GM21825 (cell line): Measurements from ENCODE around the gene WDR70.
A peak's percentile ranks its signal among the peaks of the same experiment; 100 is the strongest.
"Not testable (repeated sequence)": the region's sequence is repeated elsewhere in the genome, so short reads cannot be mapped to it uniquely, and the experiment has no call there.

ENCODE experiments used
- ATAC-seq: cut with Tn5 transposase; IDR thresholded peaks from one replicate; pipeline ENCODE4 v1.9.1; 2021; ENCODE audit warnings: mild to moderate bottlenecking, moderate library complexity; ENCODE audit not compliant: unreplicated experiment

The WDR70 gene

DNA sequence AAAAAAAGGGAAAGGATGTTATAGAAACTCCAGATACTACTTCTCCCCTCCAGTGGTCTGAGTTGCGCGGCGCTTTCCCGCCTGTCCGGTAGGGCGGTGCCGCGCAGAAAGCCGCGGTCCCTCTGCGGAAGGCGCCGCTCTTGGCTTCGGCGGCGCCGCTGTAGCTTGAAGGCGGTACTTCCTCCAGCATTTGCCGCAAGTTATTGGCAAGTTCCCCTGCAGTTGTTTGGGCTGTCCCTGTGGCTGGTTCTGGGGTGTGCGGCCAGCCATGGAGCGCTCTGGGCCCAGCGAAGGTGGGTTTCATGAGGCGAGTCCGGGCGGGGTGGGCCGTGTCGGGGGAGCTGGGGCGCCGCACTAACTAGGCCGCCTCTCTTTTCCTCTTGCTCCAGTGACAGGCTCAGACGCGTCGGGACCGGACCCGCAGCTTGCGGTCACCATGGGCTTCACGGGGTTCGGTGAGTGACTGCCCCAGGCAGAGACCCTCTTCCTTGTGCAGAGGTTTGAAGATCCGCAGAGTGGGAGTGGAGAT is at the start of gene WDR70:
WDR70 (plus strand) TSS at position 219 of the 529 bp plus-strand sequence; CDS start at position 269, 50 bp downstream.
- peak; percentile 99 for ATAC-seq

DNA sequence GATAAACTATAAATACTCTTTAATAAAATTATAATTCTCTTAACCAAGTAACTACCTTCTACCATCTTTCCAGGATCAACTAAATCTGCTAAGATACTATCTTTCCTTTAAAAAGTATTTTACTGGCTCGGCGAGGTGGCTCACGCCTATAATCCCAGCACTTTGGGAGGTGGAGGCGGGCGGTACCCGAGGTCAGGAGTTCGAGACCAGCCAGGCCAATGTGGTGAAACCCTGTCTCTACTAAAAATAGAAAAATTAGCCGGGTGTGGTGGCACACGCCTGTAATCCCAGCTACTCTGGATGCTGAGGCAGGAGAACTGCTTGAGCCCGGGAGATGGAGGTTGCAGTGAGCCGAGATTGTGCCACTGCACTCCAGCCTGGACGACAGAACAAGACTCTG is 44.4 kb upstream of the WDR70 start:
- not testable (repeated sequence) for ATAC-seq

GRCh38 chr5:37342741-37343140 is 36.4 kb upstream of the WDR70 start:
- ATAC-seq = not testable (repeated sequence)

DNA sequence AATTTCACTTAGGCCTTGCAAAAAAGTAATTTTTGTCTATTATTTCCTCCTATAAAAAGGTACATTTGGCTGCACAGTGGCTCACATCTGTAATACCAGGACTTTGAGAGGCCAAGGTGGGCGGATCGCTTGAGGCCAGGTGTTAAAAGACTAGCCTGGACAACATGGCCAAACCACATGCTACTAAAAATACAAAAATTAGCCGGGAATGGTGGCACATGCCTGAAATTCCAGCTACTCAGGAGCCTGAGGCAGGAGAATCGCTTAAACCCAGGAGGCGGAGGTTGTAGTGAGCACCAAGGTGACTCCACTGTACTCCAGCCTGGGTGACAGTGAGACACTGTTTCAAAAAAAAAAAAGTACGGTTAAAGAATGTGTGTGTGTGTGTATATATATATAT is 24.0 kb upstream of the WDR70 start:
- ATAC-seq = no peak

DNA sequence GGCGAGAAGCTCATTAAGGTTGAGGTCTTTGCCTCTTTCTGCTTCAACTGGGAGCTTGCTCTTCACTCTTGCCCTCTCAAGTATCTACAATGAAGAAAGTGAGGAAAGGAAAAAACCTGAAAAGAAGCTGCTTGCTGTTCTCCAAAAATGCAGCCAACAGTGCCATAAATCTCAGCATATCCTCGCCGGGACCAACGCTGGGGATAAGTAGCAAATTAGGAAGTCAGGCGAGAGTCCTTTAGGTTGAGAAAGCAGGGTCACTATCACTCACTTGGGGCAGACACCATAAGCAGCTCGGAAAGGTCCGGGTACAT is 8.6 kb upstream of the WDR70 start:
- peak; percentile 42 for ATAC-seq

GRCh38 chr5:37370864-37371726 is 8.0 kb upstream of the WDR70 start, which contains the start of gene NUP155:
Gene NUP155 (minus strand): TSS chr5:37371106. CDS start chr5:37370977, 129 bp downstream.
- ATAC-seq = peak; percentile 95

GRCh38 chr5:37375091-37375490 is 4.0 kb upstream of the WDR70 start:
- ATAC-seq = no peak

DNA sequence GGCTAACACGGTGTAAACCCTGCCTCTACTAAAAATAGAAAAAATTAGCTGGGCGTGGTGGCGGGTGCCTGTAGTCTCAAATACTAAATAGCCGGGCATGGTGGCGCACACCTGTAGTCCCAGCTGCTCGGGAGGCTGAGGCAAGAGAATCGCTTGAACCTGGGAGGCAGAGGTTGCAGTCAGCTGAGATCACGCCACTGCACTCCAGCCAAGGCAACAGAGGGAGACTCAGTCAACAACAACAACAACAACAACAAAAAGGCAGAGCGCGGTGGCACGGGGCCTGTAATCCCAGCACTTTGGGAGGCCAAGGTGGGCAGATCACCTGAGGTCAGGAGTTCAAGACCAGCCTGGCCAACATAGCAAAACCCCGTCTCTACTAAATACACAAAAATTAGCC is 1.1 kb upstream of the WDR70 start:
- not testable (repeated sequence) for ATAC-seq

GRCh38 chr5:37391591-37391990 is 12.5 kb downstream of the WDR70 start:
- ATAC-seq = no peak

DNA sequence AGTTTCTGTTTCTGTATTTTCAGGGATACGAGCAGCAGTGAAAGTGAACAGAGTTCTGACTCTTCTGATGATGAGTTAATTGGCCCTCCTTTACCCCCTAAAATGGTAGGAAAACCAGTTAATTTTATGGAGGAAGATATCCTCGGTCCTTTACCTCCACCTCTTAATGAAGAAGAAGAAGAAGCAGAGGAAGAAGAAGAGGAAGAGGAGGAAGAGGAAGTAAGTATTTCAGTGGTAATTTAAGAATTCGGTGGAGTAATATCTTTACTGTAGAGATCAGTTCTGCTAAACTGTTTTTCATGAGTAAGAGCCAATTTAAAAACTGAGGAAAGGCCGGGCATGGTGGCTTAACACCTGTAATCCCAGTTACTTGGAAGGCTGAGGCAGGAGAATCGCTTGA is 17.2 kb downstream of the WDR70 start:
- ATAC-seq = no peak

DNA sequence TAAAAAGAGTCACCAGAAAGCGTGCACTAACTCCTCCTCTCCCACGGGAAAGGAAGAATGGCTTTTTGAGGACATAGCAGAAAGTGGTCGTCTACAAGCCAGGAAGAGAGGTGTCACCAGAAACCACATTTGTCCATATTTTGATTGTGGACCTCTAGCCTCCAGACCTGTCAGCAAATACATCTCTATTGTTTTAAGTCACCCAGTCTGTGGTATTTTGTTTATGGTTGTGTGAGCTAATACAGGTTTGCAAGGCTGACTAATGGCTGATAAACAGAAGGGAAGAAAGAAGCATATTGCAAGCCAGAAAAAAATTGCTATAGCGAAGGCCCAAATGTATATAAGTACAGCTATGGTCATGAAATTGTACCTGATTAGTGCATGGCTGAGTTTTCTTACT is 21.4 kb downstream of the WDR70 start:
- no peak for ATAC-seq

GRCh38 chr5:37412515-37412914 is 33.4 kb downstream of the WDR70 start:
- no peak for ATAC-seq

- not testable (repeated sequence) for ATAC-seq
These were observed 36.3 kb downstream of the WDR70 start for GRCh38 chr5:37415456-37415855.

GRCh38 chr5:37417347-37417746 is 38.2 kb downstream of the WDR70 start:
- ATAC-seq = no peak

DNA sequence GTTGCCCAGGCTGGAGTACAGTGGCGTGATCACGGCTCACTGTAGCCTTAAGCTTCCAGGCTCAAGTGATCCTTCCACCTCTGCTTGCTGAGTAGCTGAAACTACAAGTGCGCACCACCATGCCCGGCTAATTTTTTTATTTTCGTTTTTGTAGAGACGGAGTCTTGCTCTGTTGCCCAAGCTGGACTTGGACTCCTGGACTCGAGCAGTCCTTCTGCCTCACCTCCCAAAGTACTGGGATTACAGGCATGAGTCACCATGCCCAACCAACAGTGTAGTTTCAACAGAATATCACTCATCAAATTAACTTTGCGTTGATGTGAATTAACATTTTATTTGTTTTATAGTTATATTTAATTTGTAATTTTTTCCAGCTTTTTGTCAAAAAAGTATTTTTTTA is 45.3 kb downstream of the WDR70 start:
- no peak for ATAC-seq

GRCh38 chr5:37428044-37428443 is 48.9 kb downstream of the WDR70 start:
- no peak for ATAC-seq

- no peak for ATAC-seq
These were observed 56.1 kb downstream of the WDR70 start for GRCh38 chr5:37435261-37435660.

GRCh38 chr5:37436146-37436934 is 57.2 kb downstream of the WDR70 start:
- ATAC-seq = peak; percentile 71

- ATAC-seq = no peak
These were observed 58.6 kb downstream of the WDR70 start for GRCh38 chr5:37437711-37438110.

DNA sequence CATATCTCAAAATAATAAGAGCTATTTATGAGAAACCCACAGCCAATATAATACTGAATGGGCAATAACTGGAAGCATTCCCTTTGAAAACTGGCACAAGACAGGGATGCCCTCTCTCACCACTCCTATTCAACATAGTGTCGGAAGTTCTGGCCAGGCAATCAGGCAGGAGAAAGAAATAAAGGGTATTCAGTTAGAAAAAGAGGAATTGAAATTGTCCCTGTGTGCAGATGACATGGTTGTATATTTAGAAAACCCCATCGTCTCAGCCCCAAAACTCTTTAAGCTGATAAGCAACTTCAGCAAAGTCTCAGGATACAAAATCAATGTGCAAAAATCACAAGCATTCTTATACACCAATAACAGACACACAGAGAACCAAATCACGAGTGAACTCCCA is 66.7 kb downstream of the WDR70 start:
- ATAC-seq = not testable (repeated sequence)

- no peak for ATAC-seq
These were observed 69.8 kb downstream of the WDR70 start for GRCh38 chr5:37448941-37449340.

DNA sequence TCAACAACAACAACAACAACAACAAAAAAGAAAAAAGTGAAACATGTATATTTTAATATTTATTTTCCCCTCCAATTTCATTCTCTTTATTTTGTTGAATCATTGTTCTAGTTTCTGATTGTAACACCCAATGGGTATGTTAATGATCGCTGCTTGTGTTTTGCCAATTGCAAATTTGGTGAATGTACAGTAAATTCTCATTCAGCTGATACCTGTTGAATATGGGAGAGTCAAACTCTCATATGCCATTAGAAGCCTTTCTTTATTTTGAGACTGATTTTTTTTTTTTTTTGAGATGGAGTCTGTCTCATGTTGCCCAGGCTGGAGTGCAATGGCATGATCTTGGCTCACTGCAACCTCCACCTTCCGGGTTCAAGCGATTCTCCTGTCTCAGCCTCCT is 72.9 kb downstream of the WDR70 start:
- ATAC-seq = not testable (repeated sequence)
